Measurements from ENCODE around the gene KRTAP10-2.

DNA sequence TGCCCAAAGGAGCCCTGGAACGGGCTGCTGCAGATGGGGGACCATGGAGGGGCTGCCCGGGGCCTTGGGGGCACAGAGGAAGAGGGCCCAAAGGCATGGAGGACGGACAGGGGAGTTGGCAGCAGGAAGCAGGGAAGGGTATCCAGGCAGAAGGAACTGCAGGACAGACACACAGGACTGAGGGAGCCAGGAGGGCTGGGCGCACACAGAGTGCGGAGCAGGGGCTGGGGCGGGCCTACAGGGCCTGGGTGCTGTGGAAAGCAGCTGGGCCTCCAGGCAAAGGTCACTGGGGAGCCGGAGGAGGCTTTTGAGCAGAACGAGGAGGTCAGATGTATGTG, 39.4 kb downstream of the KRTAP10-2 start:
- TF ChIP-seq, protein P1, sequence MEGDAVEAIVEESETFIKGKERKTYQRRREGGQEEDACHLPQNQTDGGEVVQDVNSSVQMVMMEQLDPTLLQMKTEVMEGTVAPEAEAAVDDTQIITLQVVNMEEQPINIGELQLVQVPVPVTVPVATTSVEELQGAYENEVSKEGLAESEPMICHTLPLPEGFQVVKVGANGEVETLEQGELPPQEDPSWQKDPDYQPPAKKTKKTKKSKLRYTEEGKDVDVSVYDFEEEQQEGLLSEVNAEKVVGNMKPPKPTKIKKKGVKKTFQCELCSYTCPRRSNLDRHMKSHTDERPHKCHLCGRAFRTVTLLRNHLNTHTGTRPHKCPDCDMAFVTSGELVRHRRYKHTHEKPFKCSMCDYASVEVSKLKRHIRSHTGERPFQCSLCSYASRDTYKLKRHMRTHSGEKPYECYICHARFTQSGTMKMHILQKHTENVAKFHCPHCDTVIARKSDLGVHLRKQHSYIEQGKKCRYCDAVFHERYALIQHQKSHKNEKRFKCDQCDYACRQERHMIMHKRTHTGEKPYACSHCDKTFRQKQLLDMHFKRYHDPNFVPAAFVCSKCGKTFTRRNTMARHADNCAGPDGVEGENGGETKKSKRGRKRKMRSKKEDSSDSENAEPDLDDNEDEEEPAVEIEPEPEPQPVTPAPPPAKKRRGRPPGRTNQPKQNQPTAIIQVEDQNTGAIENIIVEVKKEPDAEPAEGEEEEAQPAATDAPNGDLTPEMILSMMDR (IDR thresholded peaks at IDR 0.05), result no peak
- TF ChIP-seq POLR2A (IDR thresholded peaks at IDR 0.05), result no peak

Data from heart left ventricle (tissue), 13 donors.